K562 (cell line): Measurements from ENCODE around the gene IGF2. TPM values are rescaled to one million over a fixed set of nuclear protein-coding genes. Genes with fewer than 3 reads are reported as not detected.

Experiments used
- ATAC-seq: fragments of 200-7000 bp; cut with Tn5 transposase; 3 replicates; pipeline ENCODE4 v1.9.1; 2020; ENCODE audit warnings: moderate library complexity
- BruUV-seq: library from RNA; stranded (reverse); fragments of 400-500 nt; replicated peaks from 2 replicates; lab custom pipeline; 2021; lab: Mats Ljungman, UMichigan
- CTCF ChIA-PET: fragments of 300-600 bp; formaldehyde crosslinking; extraction: SDS; loops from one replicate; lab custom pipeline; 2021; ENCODE audit warnings: low intra/inter-chr PET ratio; lab: Yijun Ruan, JAX
- POLR2A ChIA-PET: fragments of 300-600, 350-650 bp; sonication (Branson Sonifier 250); formaldehyde crosslinking; extraction: SDS; loops from one replicate; lab custom pipeline; 2021; ENCODE audit warnings: antibody characterized with exemption, inconsistent platforms; lab: Yijun Ruan, JAX
- DNase-seq, 4 experiments: peaks; one replicate each; pipeline versions ENCODE4 v3.0.0 to v3.0.0-alpha.2; 2011 to 2018; ENCODE audit warnings: low spot score in 3 of 4, mixed read lengths in 3 of 4; ENCODE audit errors: extremely low read depth in 1 of 4
- FAIRE-seq: peaks from 2 replicates; lab custom pipeline; 2011; peaks lifted over from hg19 to GRCh38; lab: Jason Lieb, UNC
- H2AFZ ChIP-seq: 2 replicates; pipeline ENCODE4 v1.6.0; 2011; ENCODE audit warnings: low read depth, low read length, control low read depth, inconsistent platforms
- H3K27ac ChIP-seq: fragments of 200-600 bp; 3 replicates; pipeline ENCODE4 v1.8.0; 2011; ENCODE audit warnings: low read depth, mild to moderate bottlenecking, control low read depth, inconsistent platforms, low read length, moderate library complexity, mixed read lengths; ENCODE audit errors: extremely low read depth
- H3K27me3 ChIP-seq, 2 experiments: fragments of 300-600 bp in 1 of 2; 2 replicates in 1 of 2; 3 replicates in 1 of 2; pipeline versions ENCODE4 v1.6.0 to v1.8.0; 2011; ENCODE audit warnings: inconsistent platforms in 2 of 2, low read length in 2 of 2, mild to moderate bottlenecking in 1 of 2, mixed read lengths in 1 of 2, moderate library complexity in 1 of 2; ENCODE audit not compliant: control insufficient read depth in 2 of 2, insufficient read depth in 2 of 2
- H3K36me3 ChIP-seq: fragments of 300-600 bp; 3 replicates; pipeline ENCODE4 v1.8.0; 2011; ENCODE audit warnings: mild to moderate bottlenecking, low read length, inconsistent platforms; ENCODE audit not compliant: control insufficient read depth, insufficient read depth
- H3K4me1 ChIP-seq, 2 experiments: fragments of 200-600 bp in 1 of 2; replicated peaks in 1 of 2; 2 replicates in 1 of 2; 3 replicates in 1 of 2; pipeline versions ENCODE4 v1.5.1 to v1.8.0; 2011; ENCODE audit warnings: inconsistent platforms in 2 of 2, low read length in 2 of 2, mild to moderate bottlenecking in 1 of 2, mixed read lengths in 1 of 2, moderate library complexity in 1 of 2; ENCODE audit not compliant: control insufficient read depth in 2 of 2, insufficient read depth in 2 of 2
- H3K4me2 ChIP-seq: 2 replicates; pipeline ENCODE4 v1.6.1; 2011; ENCODE audit warnings: low read length, control low read depth, inconsistent platforms, mixed read lengths; ENCODE audit not compliant: insufficient read depth
- H3K4me3 ChIP-seq: fragments of 200-600 bp; sonication (generic), shearing (Covaris generic); 2 replicates; pipeline ENCODE4 v1.5.1; 2016; ENCODE audit warnings: control low read depth, inconsistent platforms
- H3K79me2 ChIP-seq: fragments of 200-600 bp; 3 replicates; pipeline ENCODE4 v1.8.0; 2011; ENCODE audit warnings: low read length, inconsistent platforms; ENCODE audit not compliant: control insufficient read depth, insufficient read depth
- H3K9ac ChIP-seq, 2 experiments: 2 replicates each; pipeline versions ENCODE4 v1.6.0 to v1.6.1; 2011; ENCODE audit warnings: low read depth in 2 of 2, low read length in 2 of 2, control low read depth in 1 of 2, inconsistent platforms in 1 of 2, mild to moderate bottlenecking in 1 of 2, mixed read lengths in 1 of 2; ENCODE audit not compliant: insufficient read depth in 1 of 2
- H3K9me1 ChIP-seq: one replicate; pipeline ENCODE4 v1.6.0; 2011; ENCODE audit warnings: inconsistent platforms, mild to moderate bottlenecking, low read length, moderate library complexity; ENCODE audit not compliant: control insufficient read depth, insufficient read depth
- H3K9me3 ChIP-seq: replicated peaks from 2 replicates; pipeline ENCODE4 v1.5.1; 2011; ENCODE audit warnings: low read depth, low read length, inconsistent platforms; ENCODE audit not compliant: control insufficient read depth, insufficient read depth
- H4K20me1 ChIP-seq: replicated peaks from 2 replicates; pipeline ENCODE4 v1.6.1; 2011; ENCODE audit warnings: low read length, inconsistent platforms, mixed read lengths; ENCODE audit not compliant: control insufficient read depth, insufficient read depth
- BCOR ChIP-seq: fragments of 450-650 bp; IDR thresholded peaks from 2 replicates; pipeline ENCODE4 v1.6.1; 2016
- ELK3 ChIP-seq: fragments of 450-650 bp; formaldehyde crosslinking; IDR thresholded peaks from 2 replicates; pipeline ENCODE4 v1.4.0; 2020; ENCODE audit warnings: mild to moderate bottlenecking
- THRB ChIP-seq: fragments of 450-650 bp; formaldehyde crosslinking; conservative IDR thresholded peaks from 2 replicates; pipeline ENCODE4 v1.4.0; 2022; ENCODE audit warnings: mild to moderate bottlenecking, missing genetic modification characterization
- WGBS: fragments of 100-300 bp; shearing (Covaris generic); methylation state at CpG from one replicate; pipeline ENCODE4 v1.1.6; 2016; ENCODE audit warnings: low coverage, mixed read lengths; ENCODE audit not compliant: insufficient coverage; ENCODE audit errors: missing lambda C conversion rate; 5-methylcytosine and 5-hydroxymethylcytosine counted together
- in situ Hi-C: fragments of 300-500 bp; cut with MboI; formaldehyde crosslinking; loops from 4 replicates; pipeline ENCODE4 v1.15.0; 2018; ENCODE audit warnings: inconsistent platforms, mixed read lengths
- intact Hi-C: fragments of 100-400 bp; cut with micrococcal nuclease; formaldehyde crosslinking; loops from 2 replicates; pipeline ENCODE4 v1.14.2; 2022
- polyA plus RNA-seq, 8 experiments: library from polyadenylated mRNA; depleted of rRNA in 4 of 8; stranded (reverse) in 5 of 8; unstranded in 3 of 8; fragments of >200 nt; fragmentation: Nextera tagmentation in 2 of 8; fragmentation: Illumina TruSeq in 1 of 8; extraction: Ambion mirVana in 2 of 8; extraction: Trizol in 1 of 8; gene quantifications; 2 replicates each; pipeline versions ENCODE4 v1.2.1 to v1.2.3, GENCODE V29; 2011 to 2014; ENCODE audit warnings: inconsistent platforms in 1 of 8, missing spikeins in 1 of 8
- total RNA-seq, 7 experiments: library from RNA; depleted of rRNA in 6 of 7; stranded (reverse); fragments of >200 nt in 6 of 7; fragmentation: Illumina TruSeq in 2 of 7; extraction: Trizol in 2 of 7; gene quantifications; 2 replicates each; pipeline versions ENCODE4 v1.2.1 to v1.2.3, GENCODE V29; 2011 to 2021; ENCODE audit warnings: low replicate concordance in 1 of 7

The IGF2 gene
- total and polyA plus RNA-seq, 9 of the 15 experiments (the other 6 are each of a cell fraction or from before 2014, with no cell fraction given), result 0.16 TPM; not detected in 8

- no peak for FAIRE-seq
- Histone ChIP-seq H3K27me3 (peaks cover 12 to 58% of the 10 kb centered on the region in 2 experiments; a peak in 4 of 5 replicates), H3K79me2 (no peaks in the 10 kb centered on the region), H3K4me3 (no peak overlapping the region), H3K36me3 (no peaks in the 10 kb centered on the region), H4K20me1 (no peaks in the 10 kb centered on the region; the same call in none of the 2 replicates), H3K27ac (no peak overlapping the region), H2AFZ (no peak overlapping the region), H3K4me1 (peaks cover 0 to 8% of the 10 kb centered on the region in 2 experiments; a peak in 2 of 5 replicates), H3K4me2 (no peak overlapping the region), H3K9ac (no peak overlapping the region), H3K9me3 (no peaks in the 10 kb centered on the region; the same call in 1 of the 2 replicates), H3K9me1 (no peaks in the 10 kb centered on the region)
- WGBS, result 3% methylated on average over 11 of the region's 18 CpGs
- in situ Hi-C loops, result no loop called here
- ATAC-seq, result no peak
- BruUV-seq, result no TSS peak
- TF ChIP-seq ELK3 (CRISPR knock-in tag) (no peak), THRB (CRISPR knock-in tag) (no peak), BCOR (no peak)
- ChIA-PET POLR2A (no interaction called here), CTCF (no interaction called here)
- intact Hi-C loops, result no loop called here
- DNase-seq, result no peak
These were observed 37.9 kb upstream of the IGF2 start for GRCh38 chr11:2177076-2177475.
